GM12878 (cell line): Measurements from ENCODE around the gene FKBP15.

Experiments used
- ATF2 ChIP-seq: IDR thresholded peaks from 2 replicates; pipeline ENCODE4 v1.6.1; 2012; ENCODE audit warnings: low read length, inconsistent platforms
- BRCA1 ChIP-seq: IDR thresholded peaks from 2 replicates; pipeline ENCODE4 v1.6.1; 2011; ENCODE audit warnings: low read depth, low read length, improper control_type of control experiment
- CREM ChIP-seq: IDR thresholded peaks from 2 replicates; pipeline ENCODE4 v1.6.1; 2014; ENCODE audit warnings: antibody characterized with exemption, low read depth
- FOXM1 ChIP-seq: IDR thresholded peaks from 2 replicates; pipeline ENCODE4 v1.6.1; 2012; ENCODE audit warnings: low read depth, mild to moderate bottlenecking, inconsistent platforms, low read length, moderate library complexity
- JUND ChIP-seq: IDR thresholded peaks from 2 replicates; pipeline ENCODE4 v1.6.1; 2012; ENCODE audit warnings: low read depth, mild to moderate bottlenecking, low read length, improper control_type of control experiment, moderate library complexity
- POLR2AphosphoS5 ChIP-seq: IDR thresholded peaks from 2 replicates; pipeline ENCODE4 v1.6.1; 2011; ENCODE audit warnings: mild to moderate bottlenecking, low read length, inconsistent platforms
- YY1 ChIP-seq: IDR thresholded peaks from 2 replicates; pipeline ENCODE4 v1.6.1; 2011; ENCODE audit warnings: low read depth, mild to moderate bottlenecking, low read length
- TF ChIP-seq, protein P1 (sequence below), 3 experiments: IDR thresholded peaks in 2 of 3; conservative IDR thresholded peaks in 1 of 3; 2 replicates each; pipeline ENCODE4 v1.5.1; 2011; ENCODE audit warnings: low read depth in 3 of 3, low read length in 3 of 3, mild to moderate bottlenecking in 3 of 3, control low read depth in 2 of 3, moderate library complexity in 2 of 3, inconsistent platforms in 1 of 3, mixed read lengths in 1 of 3; ENCODE audit not compliant: control insufficient read depth in 2 of 3, insufficient read depth in 1 of 3; ENCODE audit errors: extremely low read depth in 1 of 3

DNA sequence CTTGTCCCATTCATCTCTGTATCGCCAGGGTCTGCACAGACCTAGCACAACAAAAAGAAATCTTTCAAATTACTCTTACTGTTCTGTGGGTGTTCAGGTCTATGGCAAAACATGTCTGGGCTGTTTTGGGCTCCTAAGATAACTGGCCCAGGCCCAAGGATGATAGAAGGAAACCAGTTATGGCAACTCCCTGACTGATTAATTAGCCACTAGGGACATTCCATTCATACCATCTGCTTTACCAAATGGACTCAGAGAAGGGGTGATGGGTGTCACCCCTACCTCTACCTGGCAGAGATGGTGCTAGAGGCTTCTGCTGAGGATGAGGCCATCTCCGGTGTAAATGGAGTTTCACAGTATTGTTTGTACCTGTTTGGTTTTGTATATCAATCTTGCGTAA lies 68.4 kb downstream of the FKBP15 start:
- TF ChIP-seq FOXM1: no peak
- TF ChIP-seq POLR2AphosphoS5: no peak
- TF ChIP-seq, protein P1, sequence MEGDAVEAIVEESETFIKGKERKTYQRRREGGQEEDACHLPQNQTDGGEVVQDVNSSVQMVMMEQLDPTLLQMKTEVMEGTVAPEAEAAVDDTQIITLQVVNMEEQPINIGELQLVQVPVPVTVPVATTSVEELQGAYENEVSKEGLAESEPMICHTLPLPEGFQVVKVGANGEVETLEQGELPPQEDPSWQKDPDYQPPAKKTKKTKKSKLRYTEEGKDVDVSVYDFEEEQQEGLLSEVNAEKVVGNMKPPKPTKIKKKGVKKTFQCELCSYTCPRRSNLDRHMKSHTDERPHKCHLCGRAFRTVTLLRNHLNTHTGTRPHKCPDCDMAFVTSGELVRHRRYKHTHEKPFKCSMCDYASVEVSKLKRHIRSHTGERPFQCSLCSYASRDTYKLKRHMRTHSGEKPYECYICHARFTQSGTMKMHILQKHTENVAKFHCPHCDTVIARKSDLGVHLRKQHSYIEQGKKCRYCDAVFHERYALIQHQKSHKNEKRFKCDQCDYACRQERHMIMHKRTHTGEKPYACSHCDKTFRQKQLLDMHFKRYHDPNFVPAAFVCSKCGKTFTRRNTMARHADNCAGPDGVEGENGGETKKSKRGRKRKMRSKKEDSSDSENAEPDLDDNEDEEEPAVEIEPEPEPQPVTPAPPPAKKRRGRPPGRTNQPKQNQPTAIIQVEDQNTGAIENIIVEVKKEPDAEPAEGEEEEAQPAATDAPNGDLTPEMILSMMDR (IDR thresholded peaks at IDR 0.05 in 2 of 3, conservative IDR thresholded peaks at IDR 0.05 in 1 of 3; ENCODE audit: control insufficient read depth in 2 of 3, extremely low read depth in 1 of 3, insufficient read depth in 1 of 3, low read depth in 3 of 3, low read length in 3 of 3): no peak
- TF ChIP-seq BRCA1: no peak
- no peak for TF ChIP-seq JUND
- TF ChIP-seq ATF2: no peak
- TF ChIP-seq YY1: no peak
- TF ChIP-seq CREM: no peak
